ENCODE results near the gene SRSF8. TPM values are rescaled to one million over a fixed set of nuclear protein-coding genes. Genes with fewer than 3 reads are reported as not detected.

The SRSF8 gene
- total RNA-seq, 2 donors from 2014 or later: 42.8 to 52.7 TPM

- no peak for ATAC-seq
- intact Hi-C loops (cut with DNase I, micrococcal nuclease): loop anchor here in 1 of 2 donors (5.0 kb wide), 1 partner anchor 87 kb away; no protein-coding TSS in a partner anchor
- DNase-seq: no peak
Measured at GRCh38 chr11:95065336-95065735, 1.4 kb upstream of the SRSF8 start.

GRCh38 chr11:95067039-95067840 lies 521 bp downstream of the SRSF8 start:
- intact Hi-C loops (cut with DNase I, micrococcal nuclease): loop anchor here in 1 of 2 donors (5.0 kb wide), 1 partner anchor 85 kb away; no protein-coding TSS in a partner anchor
- DNase-seq: peak; percentile 74 to 89
- peak; percentile 76 for ATAC-seq

GRCh38 chr11:95067841-95068219 lies 1.1 kb downstream of the SRSF8 start:
- intact Hi-C loops (cut with DNase I, micrococcal nuclease): loop anchor here in 1 of 2 donors (5.0 kb wide), 1 partner anchor 84 kb away; no protein-coding TSS in a partner anchor
- ATAC-seq: peak; percentile 9
- DNase-seq: no peak

GRCh38 chr11:95068549-95068948 lies 1.8 kb downstream of the SRSF8 start:
- ATAC-seq: peak; percentile 80
- peak; percentile 83 to 89 for DNase-seq
- intact Hi-C loops (cut with DNase I, micrococcal nuclease): loop anchor here in 1 of 2 donors (5.0 kb wide), 1 partner anchor 84 kb away; no protein-coding TSS in a partner anchor

GRCh38 chr11:95070471-95070870 lies 3.8 kb downstream of the SRSF8 start:
- ATAC-seq (no peak), DNase-seq (no peak)
- intact Hi-C loops (cut with DNase I, micrococcal nuclease): loop anchor here in 1 of 2 donors (5.0 kb wide), 1 partner anchor 72 kb away; no protein-coding TSS in a partner anchor

GRCh38 chr11:95072948-95073347 lies 6.2 kb downstream of the SRSF8 start:
- intact Hi-C loops (cut with DNase I, micrococcal nuclease): loop anchor here in 1 of 2 donors (5.0 kb wide), 1 partner anchor 69 kb away; no protein-coding TSS in a partner anchor
- ATAC-seq (no peak), DNase-seq (no peak)

- intact Hi-C loops (cut with DNase I, micrococcal nuclease): loop anchor here in 1 of 2 donors (5.0 kb wide), 1 partner anchor 67 kb away; no protein-coding TSS in a partner anchor
- ATAC-seq: peak; percentile 91
- peak; percentile 87 for DNase-seq
Measured at GRCh38 chr11:95074792-95075563, 8.3 kb downstream of the SRSF8 start.

- intact Hi-C loops (cut with DNase I, micrococcal nuclease): no loop called here
- peak; percentile 65 for ATAC-seq
- no peak for DNase-seq
Measured at GRCh38 chr11:95076416-95076815, 9.7 kb downstream of the SRSF8 start.

GRCh38 chr11:95076981-95077380 lies 10.3 kb downstream of the SRSF8 start:
- ATAC-seq (no peak), DNase-seq (no peak)
- intact Hi-C loops (cut with DNase I, micrococcal nuclease): no loop called here

GRCh38 chr11:95078526-95078925 lies 11.8 kb downstream of the SRSF8 start:
- DNase-seq (no peak), ATAC-seq (no peak)
- intact Hi-C loops (cut with DNase I, micrococcal nuclease): no loop called here

- no peak for ATAC-seq
- DNase-seq: no peak
- intact Hi-C loops (cut with DNase I, micrococcal nuclease): no loop called here
Measured at GRCh38 chr11:95081010-95081409, 14.3 kb downstream of the SRSF8 start.

GRCh38 chr11:95081412-95081811 lies 14.7 kb downstream of the SRSF8 start:
- DNase-seq (no peak), ATAC-seq (no peak)
- intact Hi-C loops (cut with DNase I, micrococcal nuclease): no loop called here

GRCh38 chr11:95082576-95083001 lies 15.9 kb downstream of the SRSF8 start:
- ATAC-seq: no peak

GRCh38 chr11:95084509-95084908 lies 17.8 kb downstream of the SRSF8 start:
- DNase-seq (no peak), ATAC-seq (no peak)

More at GRCh38 chr11:95082576-95083001, 15.9 kb downstream of the SRSF8 start:
- intact Hi-C loops (cut with DNase I, micrococcal nuclease): no loop called here
- DNase-seq: no peak

GRCh38 chr11:95085117-95085816 lies 18.5 kb downstream of the SRSF8 start:
- intact Hi-C loops (cut with DNase I, micrococcal nuclease): no loop called here
- DNase-seq (no peak), ATAC-seq (no peak)

More at GRCh38 chr11:95084509-95084908, 17.8 kb downstream of the SRSF8 start:
- intact Hi-C loops (cut with DNase I, micrococcal nuclease): no loop called here

GRCh38 chr11:95086151-95086550 lies 19.4 kb downstream of the SRSF8 start:
- ATAC-seq: no peak
- DNase-seq: no peak
- intact Hi-C loops (cut with DNase I, micrococcal nuclease): no loop called here

GRCh38 chr11:95086836-95087570 lies 20.3 kb downstream of the SRSF8 start:
- DNase-seq (no peak), ATAC-seq (no peak)
- intact Hi-C loops (cut with DNase I, micrococcal nuclease): no loop called here

GRCh38 chr11:95088946-95089619 lies 22.4 kb downstream of the SRSF8 start:
- ATAC-seq (peak; percentile 19), DNase-seq (no peak)
- intact Hi-C loops (cut with DNase I, micrococcal nuclease): no loop called here

Measured in left colon (tissue), 2 donors.